Measurements from ENCODE around the gene WRAP73. TPM values are rescaled to one million over a fixed set of nuclear protein-coding genes. Genes with fewer than 3 reads are reported as not detected.

Gene WRAP73
- total and polyA plus RNA-seq, 3 experiments from 2014 or later, result 26.1 to 33.8 (median 30.7) TPM

DNA sequence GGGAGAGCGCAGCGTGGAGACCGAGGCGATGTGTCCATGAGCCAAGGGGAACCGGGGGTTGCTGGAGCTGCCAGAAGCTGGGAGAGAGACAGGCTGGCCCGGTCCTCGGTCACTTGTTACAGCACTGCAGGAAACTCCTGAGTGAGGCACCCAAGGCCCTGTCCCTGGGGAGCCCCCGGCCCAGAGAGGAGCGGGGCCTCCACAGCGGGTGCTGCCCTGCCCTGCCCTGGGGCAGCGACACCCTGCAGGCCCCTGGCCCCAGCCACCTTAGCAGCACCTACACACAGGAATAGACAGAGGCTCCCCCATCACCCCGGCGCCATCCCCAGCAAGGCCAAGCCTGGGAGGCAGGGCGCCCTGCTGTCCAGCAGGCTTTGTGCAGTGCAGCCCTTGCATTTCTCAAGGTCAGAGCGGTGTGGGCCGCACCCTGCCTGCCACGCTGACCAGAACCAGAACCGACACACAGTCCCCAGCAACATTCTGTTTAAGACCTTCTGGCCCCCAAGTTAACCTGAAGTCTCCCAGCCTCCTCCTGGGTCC, 32.0 kb downstream of the WRAP73 start:
- DNase-seq, result no peak
- Histone ChIP-seq H3K9me3 (ENCODE audit: low read length) (no peaks in the 10 kb centered on the region), H3K36me3 (ENCODE audit: insufficient read depth, low read length) (no peaks in the 10 kb centered on the region), H3K27me3 (ENCODE audit: insufficient read depth, low read length, poor library complexity, severe bottlenecking) (peaks cover 3% of the 10 kb centered on the region), H3K4me1 (ENCODE audit: insufficient read depth, low read length) (peaks cover 7% of the 10 kb centered on the region), H3K27ac (ENCODE audit: low read depth, low read length) (no peak overlapping the region), H3K4me3 (ENCODE audit: low read length) (no peak overlapping the region)
- Mint-ChIP-seq H3K36me3 (peaks cover 0 to 4% (median 3%) of the 10 kb centered on the region in 3 donors), H3K27ac (no peak overlapping the region), H3K4me3 (no peak overlapping the region), H3K4me1 (peaks cover 25 to 31% (median 25%) of the 10 kb centered on the region in 3 donors), H3K27me3 (peaks cover 5 to 19% of the 10 kb centered on the region in 2 donors), H3K9me3 (no peaks in the 10 kb centered on the region)
- ChIA-PET POLR2A (no interaction called here), CTCF (interaction anchor here (1.3 to 2.0 kb wide), 4 partner anchors 31 to 165 kb away, joined by 4 to 11 read pairs (median 6); no protein-coding TSS in a partner anchor)

DNA sequence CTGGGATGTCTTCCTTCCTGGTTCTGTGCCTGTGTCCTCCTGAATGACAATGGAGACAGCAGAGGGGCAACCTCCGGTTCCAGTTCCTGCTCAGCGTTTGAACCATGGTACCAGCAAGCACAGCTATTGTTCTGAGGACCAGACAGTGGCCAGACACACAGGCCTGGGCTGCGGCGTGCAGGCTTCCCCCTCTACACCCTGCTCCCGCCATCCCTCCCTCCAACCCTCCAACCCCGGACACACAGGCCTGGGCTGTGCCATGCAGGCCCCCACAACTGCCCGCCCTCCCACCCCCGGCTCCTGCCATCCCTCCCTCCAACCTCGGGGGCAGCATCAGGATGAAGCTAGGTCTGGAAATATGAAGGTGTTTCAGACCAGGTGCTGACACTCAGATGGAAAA, 33.0 kb downstream of the WRAP73 start:
- no peak overlapping the region for H3K4me3 Mint-ChIP-seq
- H3K4me1 Mint-ChIP-seq, result peaks cover 15 to 24% (median 19%) of the 10 kb centered on the region in 3 donors
- H3K27me3 ChIP-seq (ENCODE audit: insufficient read depth, low read length, poor library complexity, severe bottlenecking), result peaks cover 3% of the 10 kb centered on the region
- H3K27ac ChIP-seq (ENCODE audit: low read depth, low read length), result no peak overlapping the region
- POLR2A ChIA-PET, result no interaction called here
- no peak for DNase-seq
- peaks cover 0 to 2% (median 0%) of the 10 kb centered on the region in 5 donors for H3K9me3 Mint-ChIP-seq
- peaks cover 5 to 26% of the 10 kb centered on the region in 2 donors for H3K27me3 Mint-ChIP-seq
- H3K27ac Mint-ChIP-seq, result no peak overlapping the region
- peaks cover 5% of the 10 kb centered on the region for H3K4me1 ChIP-seq (ENCODE audit: insufficient read depth, low read length)
- H3K9me3 ChIP-seq (ENCODE audit: low read length), result no peaks in the 10 kb centered on the region
- H3K36me3 Mint-ChIP-seq, result no peaks in the 10 kb centered on the region
- no peaks in the 10 kb centered on the region for H3K36me3 ChIP-seq (ENCODE audit: insufficient read depth, low read length)
- CTCF ChIA-PET, result interaction anchor here (1.5 kb wide), 1 partner anchor 164 kb away, joined by 4 read pairs; no protein-coding TSS in a partner anchor
- H3K4me3 ChIP-seq (ENCODE audit: low read length), result no peak overlapping the region

DNA sequence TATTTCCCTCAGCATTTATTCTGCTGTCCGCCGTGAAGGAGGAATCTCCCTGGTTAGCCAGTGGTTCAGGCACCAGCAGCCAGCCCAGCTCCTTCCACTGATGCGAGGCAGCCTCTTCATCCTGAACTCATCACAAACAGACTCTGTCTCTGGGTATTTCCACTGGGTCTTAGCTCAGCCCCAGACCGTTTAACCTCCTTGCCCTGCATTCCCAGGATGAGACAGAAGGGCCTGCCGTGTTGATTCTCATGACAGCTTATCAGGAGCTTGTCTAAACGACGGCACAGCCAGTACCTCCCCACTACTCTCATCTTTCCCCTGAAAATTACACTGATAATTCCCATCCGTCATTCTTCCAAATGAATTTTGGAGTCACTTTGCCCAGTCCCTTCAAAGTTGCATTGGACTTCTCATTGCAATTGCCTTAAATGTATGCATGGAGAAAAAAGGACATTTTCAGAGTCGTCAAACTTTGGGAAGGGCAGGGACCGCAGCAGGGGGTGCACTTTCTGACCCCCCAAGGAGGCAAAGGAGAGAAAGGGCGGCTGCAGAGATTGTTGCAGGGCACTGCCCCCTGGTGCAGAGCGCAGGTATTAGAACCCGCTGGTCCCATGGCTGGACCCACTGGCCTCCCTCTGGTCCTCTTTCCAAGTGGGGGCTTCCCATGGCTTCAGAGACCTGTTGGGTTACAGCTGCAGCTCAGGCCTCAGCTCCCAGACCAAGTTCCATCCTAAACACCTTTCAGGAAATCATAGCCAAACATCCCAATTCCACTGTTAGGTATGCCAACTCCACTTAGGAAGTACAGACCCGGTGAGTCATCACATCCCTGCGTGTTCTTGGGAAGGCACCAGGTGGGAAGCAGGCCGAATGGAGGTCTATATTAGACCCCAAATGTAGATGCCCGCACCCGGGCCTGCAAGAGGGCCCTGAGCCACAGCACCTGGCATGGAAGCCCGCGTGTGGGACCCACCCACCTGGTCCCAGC, 34.9 kb downstream of the WRAP73 start:
- CTCF ChIA-PET, result interaction anchor here (0.7 to 2.4 kb wide), 6 partner anchors 39 to 162 kb away, joined by 3 to 12 read pairs (median 6); no protein-coding TSS in a partner anchor
- no peak for DNase-seq

DNA sequence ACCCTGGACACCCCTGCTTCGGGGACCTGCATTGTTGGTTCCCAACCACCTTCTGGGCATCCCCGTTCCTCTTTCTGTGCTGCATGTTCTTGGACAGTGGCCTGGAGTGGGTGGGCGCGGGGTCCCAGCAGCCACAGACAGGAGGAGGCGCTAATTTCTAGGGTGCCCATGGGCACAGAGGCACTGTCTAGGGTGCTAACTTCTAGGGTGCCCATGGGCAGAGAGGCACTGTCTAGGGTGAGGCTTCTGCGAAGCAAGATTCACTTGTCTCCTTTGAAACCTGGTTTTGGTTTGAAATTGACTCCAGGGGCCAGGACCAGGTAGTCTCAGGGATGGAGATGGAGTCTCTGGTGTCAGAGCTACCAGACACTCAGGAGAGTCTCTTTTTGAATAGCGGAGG, 37.8 kb downstream of the WRAP73 start:
- peaks cover 10 to 40% of the 10 kb centered on the region in 2 donors for H3K27me3 Mint-ChIP-seq
- H3K4me3 Mint-ChIP-seq, result peak overlapping the region in 6 of 7 donors; percentile 26 to 85 (median 74)
- H3K4me1 Mint-ChIP-seq, result peaks cover 0 to 13% (median 4%) of the 10 kb centered on the region in 3 donors
- no peak overlapping the region for H3K27ac ChIP-seq (ENCODE audit: low read depth, low read length)
- no peak for DNase-seq
- H3K4me3 ChIP-seq (ENCODE audit: low read length), result no peak overlapping the region
- ChIA-PET POLR2A (no interaction called here), CTCF (no interaction called here)
- H3K36me3 Mint-ChIP-seq, result no peaks in the 10 kb centered on the region
- peaks cover 8% of the 10 kb centered on the region for H3K4me1 ChIP-seq (ENCODE audit: insufficient read depth, low read length)
- no peak overlapping the region for H3K27ac Mint-ChIP-seq
- H3K36me3 ChIP-seq (ENCODE audit: insufficient read depth, low read length), result no peaks in the 10 kb centered on the region
- no peaks in the 10 kb centered on the region for H3K9me3 ChIP-seq (ENCODE audit: low read length)
- peaks cover 0 to 2% (median 0%) of the 10 kb centered on the region in 5 donors for H3K9me3 Mint-ChIP-seq
- peaks cover 11% of the 10 kb centered on the region for H3K27me3 ChIP-seq (ENCODE audit: insufficient read depth, low read length, poor library complexity, severe bottlenecking)

More for the DNA sequence above, 34.9 kb downstream of the WRAP73 start:
- Mint-ChIP-seq H3K4me1 (peaks cover 6 to 18% (median 15%) of the 10 kb centered on the region in 3 donors), H3K9me3 (peaks cover 0 to 2% (median 0%) of the 10 kb centered on the region in 5 donors), H3K4me3 (peak overlapping the region in 1 of 7 donors; percentile 10), H3K27ac (no peak overlapping the region), H3K27me3 (peaks cover 9 to 32% of the 10 kb centered on the region in 2 donors), H3K36me3 (no peaks in the 10 kb centered on the region)
- H3K4me3 ChIP-seq (ENCODE audit: low read length), result no peak overlapping the region
- no peaks in the 10 kb centered on the region for H3K36me3 ChIP-seq (ENCODE audit: insufficient read depth, low read length)
- H3K9me3 ChIP-seq (ENCODE audit: low read length), result no peaks in the 10 kb centered on the region
- POLR2A ChIA-PET, result no interaction called here
- H3K27ac ChIP-seq (ENCODE audit: low read depth, low read length), result no peak overlapping the region
- peaks cover 8% of the 10 kb centered on the region for H3K4me1 ChIP-seq (ENCODE audit: insufficient read depth, low read length)
- H3K27me3 ChIP-seq (ENCODE audit: insufficient read depth, low read length, poor library complexity, severe bottlenecking), result peaks cover 6% of the 10 kb centered on the region

DNA sequence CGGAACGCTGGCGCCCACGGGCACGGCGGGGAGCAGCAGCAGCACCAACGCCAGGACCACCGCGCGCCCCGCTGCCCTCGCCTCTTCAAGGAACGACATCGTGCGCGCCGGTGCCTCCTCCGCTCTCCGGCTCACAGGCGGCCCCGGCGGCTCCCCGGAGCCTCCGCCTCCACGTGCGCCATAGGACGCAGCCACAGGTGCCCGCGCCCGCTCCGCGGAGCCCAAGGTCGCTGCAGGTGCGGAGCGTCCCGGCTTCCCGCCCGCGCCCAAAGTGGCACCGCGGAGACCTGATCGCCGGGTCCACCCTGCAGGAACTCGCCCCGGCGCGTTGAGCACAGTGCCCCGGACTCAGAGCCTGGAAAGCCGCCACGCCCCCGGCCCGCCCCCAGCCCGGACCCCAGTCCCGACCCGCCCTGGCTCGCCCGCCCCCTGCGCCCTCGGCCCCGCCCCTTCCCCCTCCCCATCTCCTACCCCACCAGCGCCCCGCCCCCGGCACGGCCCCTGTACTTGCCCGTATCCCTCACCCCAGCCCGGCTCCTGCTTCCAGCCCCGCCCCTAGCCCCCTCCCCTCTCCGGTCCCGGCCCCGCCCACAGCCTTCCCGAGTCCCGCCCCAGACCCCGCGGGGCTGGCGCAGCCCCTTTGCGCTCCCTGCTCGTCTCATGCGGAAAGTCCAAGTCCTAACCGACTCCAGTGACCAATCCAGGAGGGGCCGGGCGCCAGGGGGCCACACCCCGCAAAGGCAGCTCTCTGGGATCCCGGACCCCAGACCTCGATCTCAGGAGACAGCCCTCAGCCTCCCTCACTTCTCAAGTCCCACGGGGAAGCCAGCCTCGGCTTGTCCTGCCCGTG, 38.5 kb downstream of the WRAP73 start, which contains the start of gene MEGF6:
TSS of gene MEGF6 (minus strand) at position 339 of the 850 bp plus-strand sequence. CDS start at position 99, 240 bp downstream.
- Histone ChIP-seq H3K4me3 (ENCODE audit: low read length) (no peak within 1 kb of the TSS), H3K36me3 (ENCODE audit: insufficient read depth, low read length) (no peaks in the 10 kb centered on the region), H3K27ac (ENCODE audit: low read depth, low read length) (no peak within 1 kb of the TSS), H3K4me1 (ENCODE audit: insufficient read depth, low read length) (peaks cover 8% of the 10 kb centered on the region), H3K27me3 (ENCODE audit: insufficient read depth, low read length, poor library complexity, severe bottlenecking) (peaks cover 11% of the 10 kb centered on the region), H3K9me3 (ENCODE audit: low read length) (no peaks in the 10 kb centered on the region)
- Mint-ChIP-seq H3K4me1 (peaks cover 0 to 13% (median 4%) of the 10 kb centered on the region in 3 donors), H3K27me3 (peaks cover 9 to 40% of the 10 kb centered on the region in 2 donors), H3K36me3 (no peaks in the 10 kb centered on the region), H3K27ac (peak within 1 kb of the TSS in 1 of 8 donors; percentile 84), H3K4me3 (peak within 1 kb of the TSS; percentile 27 to 85 (median 74)), H3K9me3 (peaks cover 0 to 2% (median 0%) of the 10 kb centered on the region in 5 donors)
- POLR2A ChIA-PET, result no interaction called here
- DNase-seq, result peak; percentile 18 to 59 (median 51)
- CTCF ChIA-PET, result no interaction called here

DNA sequence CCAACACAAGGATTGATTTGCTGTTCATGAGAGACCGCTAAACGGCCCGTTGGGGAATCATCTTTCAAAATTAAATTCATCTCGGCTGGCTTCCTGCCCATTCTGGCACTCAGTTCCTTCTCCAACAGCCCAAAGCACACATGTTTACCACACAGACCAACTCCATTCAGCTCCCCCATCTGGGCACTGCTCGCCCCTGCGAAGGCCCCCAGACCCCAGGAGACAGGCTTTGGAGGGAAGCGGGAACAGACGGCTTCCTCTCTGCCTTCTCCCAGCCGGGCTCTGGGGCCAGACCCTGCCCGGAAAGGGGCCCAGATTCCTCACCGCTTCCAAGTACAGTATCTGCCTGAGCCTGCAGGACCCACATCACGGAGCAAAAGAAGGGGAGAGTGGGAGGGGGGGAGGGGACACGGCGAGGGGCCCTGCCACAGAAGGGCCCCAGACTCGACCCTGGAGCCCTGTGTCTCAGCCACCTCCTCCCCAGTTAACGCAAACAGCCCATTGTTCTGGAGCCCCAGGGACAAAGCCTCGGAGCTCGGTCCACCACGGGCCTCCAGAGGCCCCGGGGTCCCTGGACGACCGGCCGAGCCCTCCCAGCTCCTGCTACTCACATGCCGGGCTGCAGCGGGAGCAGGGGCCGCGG, 39.3 kb downstream of the WRAP73 start:
- H3K4me3 Mint-ChIP-seq, result peak overlapping the region in 6 of 7 donors; percentile 51 to 82 (median 65)
- DNase-seq, result no peak
- H3K4me1 ChIP-seq (ENCODE audit: insufficient read depth, low read length), result peaks cover 8% of the 10 kb centered on the region

More for the DNA sequence above, 39.3 kb downstream of the WRAP73 start:
- H3K27ac ChIP-seq (ENCODE audit: low read depth, low read length), result no peak overlapping the region
- Mint-ChIP-seq H3K36me3 (no peaks in the 10 kb centered on the region), H3K9me3 (peaks cover 0 to 2% (median 0%) of the 10 kb centered on the region in 5 donors), H3K27ac (peak overlapping the region in 1 of 8 donors; percentile 84), H3K4me1 (peaks cover 0 to 13% (median 4%) of the 10 kb centered on the region in 3 donors), H3K27me3 (peaks cover 9 to 36% of the 10 kb centered on the region in 2 donors)
- H3K9me3 ChIP-seq (ENCODE audit: low read length), result no peaks in the 10 kb centered on the region
- ChIA-PET CTCF (no interaction called here), POLR2A (no interaction called here)
- H3K36me3 ChIP-seq (ENCODE audit: insufficient read depth, low read length), result no peaks in the 10 kb centered on the region
- H3K27me3 ChIP-seq (ENCODE audit: insufficient read depth, low read length, poor library complexity, severe bottlenecking), result peaks cover 8% of the 10 kb centered on the region
- H3K4me3 ChIP-seq (ENCODE audit: low read length), result no peak overlapping the region
